ENCODE results near the gene MICAL3.
"Not testable (repeated sequence)": the region's sequence is repeated elsewhere in the genome, so short reads cannot be mapped to it uniquely, and the experiment has no call there.

The MICAL3 gene

GRCh38 chr22:18048441-18048898, 24.1 kb upstream of the MICAL3 start:
- Histone ChIP-seq H3K9me3 (ENCODE audit: control insufficient read depth, low read length) (no peaks in the 10 kb centered on the region), H3K36me3 (ENCODE audit: control insufficient read depth, insufficient read depth, low read length) (no peaks in the 10 kb centered on the region), H3K27ac (ENCODE audit: insufficient read depth, low read depth, low read length, poor library complexity, severe bottlenecking) (no peak overlapping the region), H3K27me3 (ENCODE audit: control insufficient read depth, insufficient read depth, low read length, poor library complexity, severe bottlenecking) (no peaks in the 10 kb centered on the region), H3K4me3 (ENCODE audit: insufficient read depth, low read depth, low read length) (no peak overlapping the region), H3K4me1 (ENCODE audit: control insufficient read depth, insufficient read depth, low read length) (no peaks in the 10 kb centered on the region)
- WGBS, 2 experiments, result 90 to 91% methylated on average over 29 of the region's 29 CpGs

- H3K4me3 ChIP-seq (ENCODE audit: insufficient read depth, low read depth, low read length), result no peak overlapping the region
- no peak overlapping the region for H3K27ac ChIP-seq (ENCODE audit: insufficient read depth, low read depth, low read length, poor library complexity, severe bottlenecking)
- H3K27me3 ChIP-seq (ENCODE audit: control insufficient read depth, insufficient read depth, low read length, poor library complexity, severe bottlenecking), result no peaks in the 10 kb centered on the region
- no peaks in the 10 kb centered on the region for H3K9me3 ChIP-seq (ENCODE audit: control insufficient read depth, low read length)
- 90 to 94% methylated on average over 9 of the region's 9 CpGs for WGBS, 2 experiments
- H3K36me3 ChIP-seq (ENCODE audit: control insufficient read depth, insufficient read depth, low read length), result no peaks in the 10 kb centered on the region
- no peaks in the 10 kb centered on the region for H3K4me1 ChIP-seq (ENCODE audit: control insufficient read depth, insufficient read depth, low read length)
Observed at GRCh38 chr22:18048041-18048440, 23.7 kb upstream of the MICAL3 start.

GRCh38 chr22:18045794-18046193, 21.4 kb upstream of the MICAL3 start:
- H3K4me3 ChIP-seq (ENCODE audit: insufficient read depth, low read depth, low read length), result no peak overlapping the region
- no peaks in the 10 kb centered on the region for H3K36me3 ChIP-seq (ENCODE audit: control insufficient read depth, insufficient read depth, low read length)
- 93 to 97% methylated on average over 3 of the region's 4 CpGs for WGBS, 2 experiments
- no peaks in the 10 kb centered on the region for H3K4me1 ChIP-seq (ENCODE audit: control insufficient read depth, insufficient read depth, low read length)
- no peak overlapping the region for H3K27ac ChIP-seq (ENCODE audit: insufficient read depth, low read depth, low read length, poor library complexity, severe bottlenecking)
- no peaks in the 10 kb centered on the region for H3K27me3 ChIP-seq (ENCODE audit: control insufficient read depth, insufficient read depth, low read length, poor library complexity, severe bottlenecking)
- no peaks in the 10 kb centered on the region for H3K9me3 ChIP-seq (ENCODE audit: control insufficient read depth, low read length)

GRCh38 chr22:18044548-18045271, 20.3 kb upstream of the MICAL3 start:
- H3K4me3 ChIP-seq (ENCODE audit: insufficient read depth, low read depth, low read length), result no peak overlapping the region
- H3K27ac ChIP-seq (ENCODE audit: insufficient read depth, low read depth, low read length, poor library complexity, severe bottlenecking), result no peak overlapping the region
- 82 to 85% methylated on average over 11 of the region's 11 CpGs for WGBS, 2 experiments
- no peaks in the 10 kb centered on the region for H3K27me3 ChIP-seq (ENCODE audit: control insufficient read depth, insufficient read depth, low read length, poor library complexity, severe bottlenecking)
- no peaks in the 10 kb centered on the region for H3K9me3 ChIP-seq (ENCODE audit: control insufficient read depth, low read length)
- no peaks in the 10 kb centered on the region for H3K36me3 ChIP-seq (ENCODE audit: control insufficient read depth, insufficient read depth, low read length)
- H3K4me1 ChIP-seq (ENCODE audit: control insufficient read depth, insufficient read depth, low read length), result no peaks in the 10 kb centered on the region

- Histone ChIP-seq H3K36me3 (ENCODE audit: control insufficient read depth, insufficient read depth, low read length) (no peaks in the 10 kb centered on the region), H3K4me1 (ENCODE audit: control insufficient read depth, insufficient read depth, low read length) (no peaks in the 10 kb centered on the region), H3K4me3 (ENCODE audit: insufficient read depth, low read depth, low read length) (no peak overlapping the region), H3K9me3 (ENCODE audit: control insufficient read depth, low read length) (no peaks in the 10 kb centered on the region), H3K27ac (ENCODE audit: insufficient read depth, low read depth, low read length, poor library complexity, severe bottlenecking) (no peak overlapping the region), H3K27me3 (ENCODE audit: control insufficient read depth, insufficient read depth, low read length, poor library complexity, severe bottlenecking) (no peaks in the 10 kb centered on the region)
- 91 to 96% methylated on average over 6 of the region's 6 CpGs for WGBS, 2 experiments
Observed at GRCh38 chr22:18042685-18043084, 18.3 kb upstream of the MICAL3 start.

GRCh38 chr22:18040898-18041297, 16.5 kb upstream of the MICAL3 start:
- 91% methylated on average over 3 of the region's 6 CpGs; no CpG with 5 or more reads in 1 of the 2 experiments for WGBS, 2 experiments
- H3K27ac ChIP-seq (ENCODE audit: insufficient read depth, low read depth, low read length, poor library complexity, severe bottlenecking); H3K4me1 ChIP-seq (ENCODE audit: control insufficient read depth, insufficient read depth, low read length); H3K9me3 ChIP-seq (ENCODE audit: control insufficient read depth, low read length); H3K36me3 ChIP-seq (ENCODE audit: control insufficient read depth, insufficient read depth, low read length); H3K4me3 ChIP-seq (ENCODE audit: insufficient read depth, low read depth, low read length); H3K27me3 ChIP-seq (ENCODE audit: control insufficient read depth, insufficient read depth, low read length, poor library complexity, severe bottlenecking): not testable (repeated sequence)

GRCh38 chr22:18035751-18036150, 11.4 kb upstream of the MICAL3 start:
- Histone ChIP-seq H3K27me3 (ENCODE audit: control insufficient read depth, insufficient read depth, low read length, poor library complexity, severe bottlenecking) (no peaks in the 10 kb centered on the region), H3K4me1 (ENCODE audit: control insufficient read depth, insufficient read depth, low read length) (no peaks in the 10 kb centered on the region), H3K36me3 (ENCODE audit: control insufficient read depth, insufficient read depth, low read length) (no peaks in the 10 kb centered on the region), H3K4me3 (ENCODE audit: insufficient read depth, low read depth, low read length) (no peak overlapping the region), H3K27ac (ENCODE audit: insufficient read depth, low read depth, low read length, poor library complexity, severe bottlenecking) (no peak overlapping the region), H3K9me3 (ENCODE audit: control insufficient read depth, low read length) (no peaks in the 10 kb centered on the region)
- WGBS, 2 experiments, result 61 to 62% methylated on average over 9 of the region's 9 CpGs

GRCh38 chr22:18034076-18034475, 9.7 kb upstream of the MICAL3 start:
- no peaks in the 10 kb centered on the region for H3K9me3 ChIP-seq (ENCODE audit: control insufficient read depth, low read length)
- no peaks in the 10 kb centered on the region for H3K27me3 ChIP-seq (ENCODE audit: control insufficient read depth, insufficient read depth, low read length, poor library complexity, severe bottlenecking)
- H3K4me1 ChIP-seq (ENCODE audit: control insufficient read depth, insufficient read depth, low read length), result no peaks in the 10 kb centered on the region
- no peak overlapping the region for H3K27ac ChIP-seq (ENCODE audit: insufficient read depth, low read depth, low read length, poor library complexity, severe bottlenecking)
- H3K36me3 ChIP-seq (ENCODE audit: control insufficient read depth, insufficient read depth, low read length), result no peaks in the 10 kb centered on the region
- no peak overlapping the region for H3K4me3 ChIP-seq (ENCODE audit: insufficient read depth, low read depth, low read length)
- 96% methylated on average over 3 of the region's 3 CpGs for WGBS, 2 experiments

GRCh38 chr22:18033204-18033998, 9.0 kb upstream of the MICAL3 start:
- Histone ChIP-seq H3K36me3 (ENCODE audit: control insufficient read depth, insufficient read depth, low read length) (no peaks in the 10 kb centered on the region), H3K4me1 (ENCODE audit: control insufficient read depth, insufficient read depth, low read length) (no peaks in the 10 kb centered on the region), H3K9me3 (ENCODE audit: control insufficient read depth, low read length) (no peaks in the 10 kb centered on the region), H3K4me3 (ENCODE audit: insufficient read depth, low read depth, low read length) (no peak overlapping the region), H3K27ac (ENCODE audit: insufficient read depth, low read depth, low read length, poor library complexity, severe bottlenecking) (no peak overlapping the region), H3K27me3 (ENCODE audit: control insufficient read depth, insufficient read depth, low read length, poor library complexity, severe bottlenecking) (no peaks in the 10 kb centered on the region)
- 90 to 94% methylated on average over 6 of the region's 6 CpGs for WGBS, 2 experiments

- Histone ChIP-seq H3K4me1 (ENCODE audit: control insufficient read depth, insufficient read depth, low read length) (no peaks in the 10 kb centered on the region), H3K27me3 (ENCODE audit: control insufficient read depth, insufficient read depth, low read length, poor library complexity, severe bottlenecking) (peaks cover under 1% of the 10 kb centered on the region), H3K36me3 (ENCODE audit: control insufficient read depth, insufficient read depth, low read length) (no peaks in the 10 kb centered on the region), H3K4me3 (ENCODE audit: insufficient read depth, low read depth, low read length) (no peak overlapping the region), H3K27ac (ENCODE audit: insufficient read depth, low read depth, low read length, poor library complexity, severe bottlenecking) (no peak overlapping the region), H3K9me3 (ENCODE audit: control insufficient read depth, low read length) (no peaks in the 10 kb centered on the region)
- WGBS, 2 experiments, result 87 to 91% methylated on average over 5 to 6 of the region's 6 CpGs
Observed at GRCh38 chr22:18032455-18033101, 8.2 kb upstream of the MICAL3 start.
